Activated T-cell treated with anti-CD3 and anti-CD28 coated beads, Interleukin-2, amount 50 U/mL, for 48 hours (primary cell): ENCODE data around the gene FHIT.
"Not testable (repeated sequence)": the region's sequence is repeated elsewhere in the genome, so short reads cannot be mapped to it uniquely, and the experiment has no call there.

Experiments
- DNase-seq, 2 experiments: peaks; one replicate each; pipeline ENCODE4 v3.0.0-alpha.2; 2020

The FHIT gene

GRCh38 chr3:60696428-60697125 lies 554.7 kb downstream of the FHIT start:
- DNase-seq, result no peak

GRCh38 chr3:60675424-60675823 lies 575.8 kb downstream of the FHIT start:
- no peak for DNase-seq

- DNase-seq, result no peak
Observed at GRCh38 chr3:60674870-60675269, 576.4 kb downstream of the FHIT start.

GRCh38 chr3:60673123-60673522 lies 578.1 kb downstream of the FHIT start:
- no peak for DNase-seq

- DNase-seq, result not testable (repeated sequence)
Observed at GRCh38 chr3:60672337-60672736, 578.9 kb downstream of the FHIT start.

GRCh38 chr3:60669636-60670035 lies 581.6 kb downstream of the FHIT start:
- no peak for DNase-seq

- no peak for DNase-seq
Observed at GRCh38 chr3:60660026-60660425, 591.2 kb downstream of the FHIT start.

- no peak for DNase-seq
Observed at GRCh38 chr3:60659098-60659497, 592.2 kb downstream of the FHIT start.

GRCh38 chr3:60657972-60658371 lies 593.3 kb downstream of the FHIT start:
- DNase-seq, result no peak

- DNase-seq, result no peak
Observed at GRCh38 chr3:60652829-60653228, 598.4 kb downstream of the FHIT start.

GRCh38 chr3:60651799-60652198 lies 599.5 kb downstream of the FHIT start:
- DNase-seq, result no peak

GRCh38 chr3:60650171-60650570 lies 601.1 kb downstream of the FHIT start:
- DNase-seq, result no peak

GRCh38 chr3:60645801-60646200 lies 605.5 kb downstream of the FHIT start:
- DNase-seq, result no peak

- no peak for DNase-seq
Observed at GRCh38 chr3:60643831-60644230, 607.4 kb downstream of the FHIT start.

GRCh38 chr3:60641354-60641753 lies 609.9 kb downstream of the FHIT start:
- no peak for DNase-seq

- no peak for DNase-seq
Observed at GRCh38 chr3:60636846-60637245, 614.4 kb downstream of the FHIT start.

- no peak for DNase-seq
Observed at GRCh38 chr3:60633644-60634043, 617.6 kb downstream of the FHIT start.

GRCh38 chr3:60631509-60631908 lies 619.7 kb downstream of the FHIT start:
- DNase-seq, result no peak

- no peak for DNase-seq
Observed at GRCh38 chr3:60630953-60631352, 620.3 kb downstream of the FHIT start.

GRCh38 chr3:60629816-60630215 lies 621.4 kb downstream of the FHIT start:
- DNase-seq, result no peak

GRCh38 chr3:60622349-60622748 lies 628.9 kb downstream of the FHIT start:
- DNase-seq, result no peak

GRCh38 chr3:60617188-60617587 lies 634.1 kb downstream of the FHIT start:
- DNase-seq, result no peak

GRCh38 chr3:60613769-60614303 lies 637.4 kb downstream of the FHIT start:
- no peak for DNase-seq

GRCh38 chr3:60610441-60611112 lies 640.7 kb downstream of the FHIT start:
- no peak for DNase-seq

- no peak for DNase-seq
Observed at GRCh38 chr3:60609446-60609845, 641.8 kb downstream of the FHIT start.
